Measurements from ENCODE around the gene TMSB15C. TPM values are rescaled to one million over a fixed set of nuclear protein-coding genes. Genes with fewer than 3 reads are reported as not detected.
"Not testable (repeated sequence)": the region's sequence is repeated elsewhere in the genome, so short reads cannot be mapped to it uniquely, and the experiment has no call there.

The TMSB15C gene
- total RNA-seq, 6 experiments from 2014 or later: 0.37 TPM; not detected in 5

- H3K4me1 ChIP-seq: no peaks in the 10 kb centered on the region
- no peaks in the 10 kb centered on the region for H3K36me3 ChIP-seq
- H3K27me3 ChIP-seq: no peaks in the 10 kb centered on the region
- intact Hi-C loops (cut with DNase I): no loop called here
- H3K9me3 ChIP-seq: no peaks in the 10 kb centered on the region
- H3K4me3 ChIP-seq: no peak overlapping the region
- DNase-seq: no peak
- WGBS (ENCODE audit: insufficient coverage, low coverage, low lambda C conversion rate, missing lambda C conversion rate): 70% methylated on average over 2 of the region's 5 CpGs
- ATAC-seq: peak in 1 of 4 donors; percentile 18
- TF ChIP-seq CTCF (IDR thresholded peaks at IDR 0.05) (no peak), POLR2A (IDR thresholded peaks at IDR 0.05) (no peak)
- no peak overlapping the region for H3K27ac ChIP-seq
Measured at GRCh38 chrX:104084534-104085277, 8.7 kb upstream of the TMSB15C start.

- H3K36me3 ChIP-seq: no peaks in the 10 kb centered on the region
- WGBS (ENCODE audit: insufficient coverage, low coverage, low lambda C conversion rate, missing lambda C conversion rate): no CpG with 5 or more reads among the region's 4 CpGs
- H3K27me3 ChIP-seq: no peaks in the 10 kb centered on the region
- TF ChIP-seq POLR2A (IDR thresholded peaks at IDR 0.05): no peak
- TF ChIP-seq CTCF (IDR thresholded peaks at IDR 0.05): no peak
- no peaks in the 10 kb centered on the region for H3K4me1 ChIP-seq
- no peaks in the 10 kb centered on the region for H3K9me3 ChIP-seq
- DNase-seq (no peak), ATAC-seq (peak in 1 of 4 donors; percentile 20)
- no peak overlapping the region for H3K27ac ChIP-seq
- intact Hi-C loops (cut with DNase I): no loop called here
- H3K4me3 ChIP-seq: no peak overlapping the region
Measured at GRCh38 chrX:104084063-104084462, 8.0 kb upstream of the TMSB15C start.

GRCh38 chrX:104077854-104078253, 1.8 kb upstream of the TMSB15C start:
- H3K9me3 ChIP-seq; H3K4me3 ChIP-seq; H3K27me3 ChIP-seq; H3K36me3 ChIP-seq; ATAC-seq; DNase-seq; H3K4me1 ChIP-seq; H3K27ac ChIP-seq; intact Hi-C loops (cut with DNase I): not testable (repeated sequence)
- no CpG with 5 or more reads among the region's 6 CpGs for WGBS (ENCODE audit: insufficient coverage, low coverage, low lambda C conversion rate, missing lambda C conversion rate)

GRCh38 chrX:104062636-104063035, 13.4 kb downstream of the TMSB15C start:
- peak in 1 of 4 donors; percentile 17 for ATAC-seq
- DNase-seq; H3K27ac ChIP-seq; H3K4me1 ChIP-seq; intact Hi-C loops (cut with DNase I); H3K9me3 ChIP-seq; H3K36me3 ChIP-seq; H3K4me3 ChIP-seq; H3K27me3 ChIP-seq: not testable (repeated sequence)
- WGBS (ENCODE audit: insufficient coverage, low coverage, low lambda C conversion rate, missing lambda C conversion rate): 80% methylated on average over 1 of the region's 18 CpGs

- H3K9me3 ChIP-seq; intact Hi-C loops (cut with DNase I); H3K27ac ChIP-seq; H3K4me1 ChIP-seq; H3K36me3 ChIP-seq; H3K4me3 ChIP-seq; ATAC-seq; H3K27me3 ChIP-seq; DNase-seq: not testable (repeated sequence)
- WGBS (ENCODE audit: insufficient coverage, low coverage, low lambda C conversion rate, missing lambda C conversion rate): no CpG with 5 or more reads among the region's 13 CpGs
Measured at GRCh38 chrX:104054956-104055355, 21.1 kb downstream of the TMSB15C start.

GRCh38 chrX:104047171-104047570, 28.9 kb downstream of the TMSB15C start:
- intact Hi-C loops (cut with DNase I): no loop called here
- TF ChIP-seq POLR2A (IDR thresholded peaks at IDR 0.05): no peak
- TF ChIP-seq CTCF (IDR thresholded peaks at IDR 0.05): no peak
- no peak for DNase-seq
- Histone ChIP-seq H3K27me3 (peaks cover 0 to 9% of the 10 kb centered on the region in 2 donors), H3K4me3 (no peak overlapping the region), H3K9me3 (no peaks in the 10 kb centered on the region), H3K27ac (no peak overlapping the region), H3K36me3 (no peaks in the 10 kb centered on the region), H3K4me1 (no peaks in the 10 kb centered on the region)
- ATAC-seq: no peak
- 74% methylated on average over 9 of the region's 13 CpGs for WGBS (ENCODE audit: insufficient coverage, low coverage, low lambda C conversion rate, missing lambda C conversion rate)

All from right lobe of liver (tissue), 6 donors.